Testis (tissue), 3 donors: Measurements from ENCODE around the gene NIPAL4. TPM values are rescaled to one million over a fixed set of nuclear protein-coding genes. Genes with fewer than 3 reads are reported as not detected.

Experiments used
- DNase-seq: peaks from one replicate; pipeline ENCODE4 v3.0.0-alpha.2; 2019
- H3K27ac ChIP-seq, 2 donors: fragments of 200-600 bp; sonication (generic); one replicate each; pipeline ENCODE4 v1.5.1; 2019
- H3K27me3 ChIP-seq: fragments of 200-600 bp; sonication (generic); one replicate; pipeline ENCODE4 v1.5.1; 2019
- H3K36me3 ChIP-seq: fragments of 200-600 bp; sonication (generic); one replicate; pipeline ENCODE4 v1.5.1; 2017; ENCODE audit warnings: low read depth; ENCODE audit errors: missing control alignments
- H3K4me1 ChIP-seq: fragments of 200-600 bp; sonication (generic); one replicate; pipeline ENCODE4 v1.5.1; 2019
- H3K4me3 ChIP-seq, 2 donors: fragments of 200-600 bp; sonication (generic); one replicate each; pipeline ENCODE4 v1.5.1; 2017 to 2019
- H3K9me3 ChIP-seq: fragments of 200-600 bp; sonication (generic); one replicate; pipeline ENCODE4 v1.5.1; 2017
- POLR2A ChIP-seq: fragments of 450-650 bp; IDR thresholded peaks from one replicate; pipeline ENCODE4 v1.6.1; 2017; ENCODE audit warnings: antibody characterized with exemption, mild to moderate bottlenecking, moderate library complexity
- WGBS, 2 donors: methylation state at CpG; one replicate each; pipeline ENCODE4 v1.1.5; 2018; 5-methylcytosine and 5-hydroxymethylcytosine counted together
- intact Hi-C: fragments of 100-400 bp; cut with DNase I; formaldehyde crosslinking; loops from one replicate; pipeline ENCODE4 v1.15.1; 2023; ENCODE audit warnings: low total_unique reads
- polyA plus RNA-seq: library from polyadenylated mRNA; stranded (reverse); fragments of 350-450 nt; fragmentation: Illumina TruSeq; extraction: RNeasy Lipid Tissue Mini Kit (QIAGEN cat#74804); gene quantifications from one replicate; pipeline ENCODE4 v1.2.3, GENCODE V29; 2014; ENCODE audit warnings: low read depth, low replicate concordance; ENCODE audit not compliant: insufficient read depth
- total RNA-seq, 2 donors: library from RNA; depleted of rRNA; stranded (reverse); fragments of >200 nt; gene quantifications; one replicate each; pipeline ENCODE4 v1.2.3, GENCODE V29; 2016
- TF ChIP-seq, protein P1 (sequence below), 3 experiments: fragments of 450-650 bp in 2 of 3; fragments of 200-600 bp in 1 of 3; sonication (generic) in 1 of 3; IDR thresholded peaks; one replicate each; pipeline ENCODE4 v1.5.1; 2016 to 2019; ENCODE audit warnings: antibody characterized with exemption in 3 of 3, mild to moderate bottlenecking in 2 of 3, moderate library complexity in 1 of 3

The NIPAL4 gene
- total and polyA plus RNA-seq, 3 donors from 2014 or later: 0.08 to 0.18 TPM; not detected in 1

- H3K4me1 ChIP-seq: peaks cover 8% of the 10 kb centered on the region
- H3K27ac ChIP-seq: no peak overlapping the region
- intact Hi-C loops: no loop called here
Observed at GRCh38 chr5:157521704-157522029, 61.7 kb downstream of the NIPAL4 start.

GRCh38 chr5:157523976-157524375 lies 64.0 kb downstream of the NIPAL4 start:
- WGBS, 2 donors: 43 to 76% methylated on average over 4 of the region's 4 CpGs
- DNase-seq: no peak
- H3K27me3 ChIP-seq: no peaks in the 10 kb centered on the region
- H3K36me3 ChIP-seq: no peaks in the 10 kb centered on the region
- intact Hi-C loops: no loop called here
- no peaks in the 10 kb centered on the region for H3K9me3 ChIP-seq
- TF ChIP-seq, protein P1, sequence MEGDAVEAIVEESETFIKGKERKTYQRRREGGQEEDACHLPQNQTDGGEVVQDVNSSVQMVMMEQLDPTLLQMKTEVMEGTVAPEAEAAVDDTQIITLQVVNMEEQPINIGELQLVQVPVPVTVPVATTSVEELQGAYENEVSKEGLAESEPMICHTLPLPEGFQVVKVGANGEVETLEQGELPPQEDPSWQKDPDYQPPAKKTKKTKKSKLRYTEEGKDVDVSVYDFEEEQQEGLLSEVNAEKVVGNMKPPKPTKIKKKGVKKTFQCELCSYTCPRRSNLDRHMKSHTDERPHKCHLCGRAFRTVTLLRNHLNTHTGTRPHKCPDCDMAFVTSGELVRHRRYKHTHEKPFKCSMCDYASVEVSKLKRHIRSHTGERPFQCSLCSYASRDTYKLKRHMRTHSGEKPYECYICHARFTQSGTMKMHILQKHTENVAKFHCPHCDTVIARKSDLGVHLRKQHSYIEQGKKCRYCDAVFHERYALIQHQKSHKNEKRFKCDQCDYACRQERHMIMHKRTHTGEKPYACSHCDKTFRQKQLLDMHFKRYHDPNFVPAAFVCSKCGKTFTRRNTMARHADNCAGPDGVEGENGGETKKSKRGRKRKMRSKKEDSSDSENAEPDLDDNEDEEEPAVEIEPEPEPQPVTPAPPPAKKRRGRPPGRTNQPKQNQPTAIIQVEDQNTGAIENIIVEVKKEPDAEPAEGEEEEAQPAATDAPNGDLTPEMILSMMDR (IDR thresholded peaks at IDR 0.05): no peak
- TF ChIP-seq POLR2A: no peak
- H3K27ac ChIP-seq: no peak overlapping the region
- H3K4me1 ChIP-seq: no peaks in the 10 kb centered on the region
- no peak overlapping the region for H3K4me3 ChIP-seq

More at GRCh38 chr5:157521704-157522029, 61.7 kb downstream of the NIPAL4 start:
- no peaks in the 10 kb centered on the region for H3K36me3 ChIP-seq
- no peaks in the 10 kb centered on the region for H3K9me3 ChIP-seq
- TF ChIP-seq, protein P1 (IDR thresholded peaks at IDR 0.05): no peak
- H3K27me3 ChIP-seq: no peaks in the 10 kb centered on the region
- no peak for DNase-seq
- no peak overlapping the region for H3K4me3 ChIP-seq
- WGBS, 2 donors: 67 to 79% methylated on average over 5 of the region's 5 CpGs

Other genes with a start within 250 kb of the NIPAL4 start
- gene CYFIP2, start 194.1 kb upstream of the NIPAL4 start, total RNA-seq: 10 to 100 TPM; 32.1 to 41.4 TPM
- gene CYFIP2, start 194.1 kb upstream of the NIPAL4 start, polyA plus RNA-seq: 21.7 TPM
- gene ADAM19, start 115.6 kb downstream of the NIPAL4 start, total RNA-seq: 1 to 10 TPM; 4.5 to 4.9 TPM
- 3.1 TPM for gene ADAM19, start 115.6 kb downstream of the NIPAL4 start, polyA plus RNA-seq
- 10 to 100 TPM; 47.7 to 83.9 TPM for gene SOX30, start 192.2 kb downstream of the NIPAL4 start, total RNA-seq
- 197 TPM for gene SOX30, start 192.2 kb downstream of the NIPAL4 start, polyA plus RNA-seq
- 10 to 100 TPM; 13.9 to 62.0 TPM for gene C5orf52, start 211.3 kb downstream of the NIPAL4 start, total RNA-seq
- 35.0 TPM for gene C5orf52, start 211.3 kb downstream of the NIPAL4 start, polyA plus RNA-seq